Measurements from ENCODE around the gene NRIP1.
"Not testable (repeated sequence)": the region's sequence is repeated elsewhere in the genome, so short reads cannot be mapped to it uniquely, and the experiment has no call there.

NRIP1 gene

DNA sequence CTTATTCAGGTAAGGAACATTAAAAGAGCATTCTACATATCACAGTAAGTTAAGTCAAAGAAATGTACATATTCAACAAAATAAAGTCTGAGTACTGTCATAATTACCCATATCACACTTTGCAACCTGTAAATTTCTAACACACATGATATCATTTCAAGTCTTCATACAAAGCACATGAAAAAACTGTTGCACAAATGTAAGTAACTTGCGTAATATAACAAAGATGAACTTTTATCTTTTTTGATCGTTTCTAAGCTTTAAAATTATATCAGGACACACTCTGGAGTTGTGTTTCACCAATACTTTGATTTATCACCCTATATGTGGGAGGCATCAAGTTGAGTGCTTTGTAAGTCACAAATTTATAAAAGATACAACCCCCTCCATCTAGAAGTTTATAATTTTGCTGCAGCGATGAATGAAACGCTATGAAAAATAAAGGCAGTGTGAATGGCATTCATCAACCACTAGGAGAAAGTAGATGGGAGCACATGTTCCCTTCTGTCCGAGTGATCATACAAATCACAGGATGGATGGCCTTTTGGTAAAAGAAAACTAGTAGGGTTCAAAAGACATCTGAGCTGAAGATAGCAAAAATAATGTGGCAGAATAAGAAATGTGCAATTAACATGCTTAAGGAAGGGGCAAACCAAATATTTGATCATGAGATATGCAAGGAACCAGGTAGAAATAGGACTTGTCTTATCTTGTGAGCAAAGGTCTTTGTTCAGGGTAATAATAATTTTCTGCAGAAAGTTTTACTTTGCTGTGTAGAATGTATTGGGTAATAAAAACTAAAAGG is 27.5 kb downstream of the NRIP1 start:
- DNase-seq: no peak

DNA sequence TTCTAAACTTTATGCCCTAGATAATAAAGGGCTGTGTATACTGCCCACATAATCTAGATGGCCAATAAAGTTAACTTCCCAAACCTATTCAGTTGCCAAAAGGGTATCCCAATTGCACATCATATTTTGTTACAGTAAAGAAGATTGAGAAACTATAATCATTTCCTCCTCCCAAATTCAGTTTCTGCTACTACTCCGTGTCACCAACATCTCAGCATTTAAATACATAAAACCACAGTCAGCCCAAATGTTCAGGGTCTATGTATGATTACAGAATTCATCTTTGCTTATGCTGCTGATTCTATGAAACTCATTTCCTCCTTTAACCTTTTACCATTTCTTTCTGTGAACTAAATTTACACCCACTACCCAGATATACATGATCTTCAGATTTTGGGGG is 28.6 kb downstream of the NRIP1 start:
- no peak for DNase-seq

DNA sequence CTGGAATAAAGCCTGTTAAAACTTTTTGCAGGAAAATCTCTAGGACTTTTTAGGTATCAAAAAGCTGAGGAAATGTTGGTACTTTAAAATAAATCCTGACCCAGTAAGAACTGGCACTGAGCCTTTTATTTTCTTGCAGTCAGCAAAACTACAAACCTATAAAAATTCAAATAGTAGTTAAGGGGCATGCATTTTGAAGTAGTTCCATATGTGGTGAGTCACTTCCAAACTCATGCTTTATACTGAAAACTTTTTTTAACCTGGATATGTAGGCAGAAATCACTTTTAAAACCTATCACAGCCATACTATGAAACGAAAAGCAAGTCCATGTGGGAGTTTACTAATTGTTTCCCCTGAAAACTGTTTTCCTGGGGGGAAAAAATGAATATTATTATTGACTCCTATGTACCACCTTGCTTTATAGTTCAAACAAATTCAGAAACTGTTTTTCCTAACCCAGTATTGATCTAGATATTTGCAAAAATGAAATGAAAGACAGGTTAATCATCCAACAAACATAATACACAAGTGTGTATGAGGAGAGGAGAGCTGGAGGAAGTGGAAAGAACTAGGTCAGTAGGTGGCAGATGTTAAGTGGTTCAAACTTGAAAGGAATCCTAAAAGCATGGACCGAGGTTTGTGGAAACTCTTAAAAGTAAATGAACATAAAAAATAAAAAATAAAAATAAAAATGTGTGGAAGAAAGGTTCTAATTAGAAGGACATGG is 30.5 kb downstream of the NRIP1 start:
- no peak for DNase-seq

DNA sequence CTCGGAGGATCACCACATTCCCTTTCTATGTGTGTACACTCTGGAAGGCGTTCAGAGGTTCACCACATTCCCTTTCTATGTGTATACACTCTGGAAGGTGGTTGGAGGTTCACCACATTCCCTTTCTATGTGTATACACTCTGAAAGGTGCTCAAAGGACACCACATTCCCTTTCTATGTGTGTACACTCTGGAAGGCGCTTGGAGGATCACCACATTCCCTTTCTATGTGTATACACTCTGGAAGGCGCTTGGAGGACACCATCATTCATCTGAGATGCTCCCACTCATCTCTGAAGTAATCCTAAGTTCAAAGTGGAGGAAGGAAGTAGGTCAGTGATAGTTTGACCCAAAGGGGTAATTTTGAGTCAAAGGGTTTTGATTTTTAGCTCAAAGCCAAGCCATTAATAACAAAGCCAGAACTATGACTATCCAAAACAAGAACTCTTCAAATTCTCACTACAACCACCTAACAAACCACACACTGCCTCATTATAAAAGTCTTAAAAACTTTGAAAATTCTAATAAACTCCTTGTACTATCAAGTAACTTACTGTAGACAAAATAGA is 32.9 kb downstream of the NRIP1 start:
- DNase-seq: no peak

DNA sequence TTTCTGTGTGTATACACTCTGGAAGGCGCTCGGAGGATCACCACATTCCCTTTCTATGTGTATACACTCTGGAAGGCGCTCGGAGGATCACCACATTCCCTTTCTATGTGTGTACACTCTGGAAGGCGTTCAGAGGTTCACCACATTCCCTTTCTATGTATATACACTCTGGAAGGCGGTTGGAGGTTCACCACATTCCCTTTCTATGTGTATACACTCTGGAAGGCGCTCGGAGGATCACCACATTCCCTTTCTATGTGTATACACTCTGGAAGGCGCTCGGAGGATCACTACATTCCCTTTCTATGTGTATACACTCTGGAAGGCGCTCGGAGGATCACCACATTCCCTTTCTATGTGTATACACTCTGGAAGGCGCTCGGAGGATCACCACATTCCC is 33.4 kb downstream of the NRIP1 start:
- DNase-seq: not testable (repeated sequence)

DNA sequence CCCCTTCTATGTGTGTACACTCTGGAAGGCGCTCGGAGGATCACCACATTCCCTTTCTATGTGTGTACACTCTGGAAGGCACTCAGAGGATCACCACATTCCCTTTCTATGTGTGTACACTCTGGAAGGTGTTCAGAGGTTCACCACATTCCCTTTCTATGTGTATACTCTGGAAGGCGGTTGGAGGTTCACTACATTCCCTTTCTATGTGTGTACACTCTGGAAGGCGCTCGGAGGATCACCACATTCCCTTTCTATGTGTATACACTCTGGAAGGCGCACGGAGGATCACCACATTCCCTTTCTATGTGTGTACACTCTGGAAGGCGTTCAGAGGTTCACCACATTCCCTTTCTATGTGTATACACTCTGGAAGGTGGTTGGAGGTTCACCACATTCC is 33.9 kb downstream of the NRIP1 start:
- not testable (repeated sequence) for DNase-seq

DNA sequence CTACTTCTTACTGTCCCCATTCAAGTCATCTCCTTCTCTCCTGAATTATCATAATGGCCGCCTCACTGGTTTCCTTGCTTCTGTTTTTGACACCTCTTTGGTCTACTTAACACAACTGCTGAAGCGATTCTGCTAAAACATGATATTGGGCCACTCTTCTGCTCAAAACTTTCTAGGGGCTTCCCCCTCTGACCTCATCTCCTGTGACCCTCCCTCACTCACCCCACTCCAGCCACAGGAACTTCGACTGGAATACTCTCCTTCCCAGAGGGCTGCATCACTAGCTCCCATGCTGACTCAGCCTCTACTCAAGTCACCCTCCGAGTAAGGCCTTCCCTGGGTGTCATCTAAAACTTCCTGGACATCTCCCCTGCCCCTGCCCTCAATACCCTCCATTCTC is 35.7 kb downstream of the NRIP1 start:
- DNase-seq: no peak

DNA sequence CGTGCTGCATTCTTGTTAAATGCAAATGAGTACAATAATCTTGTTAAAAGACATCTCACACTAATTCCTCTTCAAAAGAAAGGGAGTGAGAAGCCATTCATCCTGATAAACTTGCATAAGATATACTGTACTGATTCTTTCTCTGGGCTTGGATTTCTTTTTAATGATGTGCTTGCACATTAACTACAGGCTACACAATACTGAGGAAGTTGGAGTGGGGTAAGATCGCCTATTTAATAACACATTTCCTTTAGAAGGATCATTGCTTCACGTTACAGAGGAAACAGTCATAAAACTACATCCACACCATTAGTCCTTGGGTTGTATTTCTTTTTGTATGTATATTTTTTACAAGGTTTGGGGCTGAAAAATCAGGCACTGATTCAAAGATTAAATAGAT is 36.6 kb downstream of the NRIP1 start:
- DNase-seq: no peak

DNA sequence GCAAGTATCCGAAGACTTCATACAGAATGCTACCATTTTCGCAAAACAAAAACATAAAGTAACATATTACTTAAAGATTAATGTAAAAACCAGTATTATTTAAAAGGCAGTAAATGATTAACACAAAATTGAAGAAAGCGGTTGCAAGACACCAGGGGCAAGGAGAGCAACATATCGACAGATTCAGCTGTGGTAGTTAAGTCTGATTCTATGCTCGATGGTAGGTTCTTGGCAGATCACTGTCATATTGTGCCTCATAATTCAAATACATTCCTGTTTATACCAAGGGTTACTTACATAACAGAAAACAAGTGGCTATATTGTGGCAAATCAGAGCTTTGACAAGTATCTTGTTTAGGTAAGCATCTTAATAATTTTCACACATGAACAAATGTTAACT is 37.7 kb downstream of the NRIP1 start:
- no peak for DNase-seq

DNA sequence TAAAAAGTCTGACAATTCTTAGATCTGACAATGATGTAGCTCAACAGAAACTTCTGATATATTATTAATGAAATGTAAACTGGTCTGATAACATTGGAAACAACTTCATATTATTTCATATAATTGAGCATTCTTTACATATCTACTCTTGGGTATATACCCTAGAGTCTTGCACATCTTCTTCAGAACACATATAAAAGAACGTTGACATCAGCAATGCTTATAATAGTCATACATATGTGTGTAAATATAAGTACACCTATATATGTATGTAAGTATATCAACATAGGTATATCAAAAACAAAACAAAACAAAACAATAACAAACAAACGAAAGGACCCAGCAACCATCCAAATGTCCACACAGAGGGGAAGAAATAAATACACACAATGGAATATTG is 38.4 kb downstream of the NRIP1 start:
- no peak for DNase-seq

DNA sequence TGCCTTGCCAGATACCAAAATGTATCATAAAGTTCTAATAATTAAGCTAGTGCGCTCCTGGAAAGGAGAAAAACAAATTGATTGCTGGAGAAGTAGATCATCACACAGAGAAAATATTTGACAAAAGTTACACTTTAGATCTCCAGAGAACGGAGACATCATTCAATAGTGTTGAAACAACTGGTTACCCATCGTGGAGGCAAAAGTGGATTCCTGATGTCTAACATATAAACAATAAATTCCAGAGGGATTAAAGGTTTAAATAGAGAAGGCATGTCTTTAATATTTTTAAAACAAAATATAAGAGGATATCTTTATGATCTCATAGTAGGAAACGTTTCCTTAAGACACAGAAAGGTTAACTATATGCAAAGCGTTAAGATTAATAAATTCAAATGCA is 41.0 kb downstream of the NRIP1 start:
- no peak for DNase-seq

DNA sequence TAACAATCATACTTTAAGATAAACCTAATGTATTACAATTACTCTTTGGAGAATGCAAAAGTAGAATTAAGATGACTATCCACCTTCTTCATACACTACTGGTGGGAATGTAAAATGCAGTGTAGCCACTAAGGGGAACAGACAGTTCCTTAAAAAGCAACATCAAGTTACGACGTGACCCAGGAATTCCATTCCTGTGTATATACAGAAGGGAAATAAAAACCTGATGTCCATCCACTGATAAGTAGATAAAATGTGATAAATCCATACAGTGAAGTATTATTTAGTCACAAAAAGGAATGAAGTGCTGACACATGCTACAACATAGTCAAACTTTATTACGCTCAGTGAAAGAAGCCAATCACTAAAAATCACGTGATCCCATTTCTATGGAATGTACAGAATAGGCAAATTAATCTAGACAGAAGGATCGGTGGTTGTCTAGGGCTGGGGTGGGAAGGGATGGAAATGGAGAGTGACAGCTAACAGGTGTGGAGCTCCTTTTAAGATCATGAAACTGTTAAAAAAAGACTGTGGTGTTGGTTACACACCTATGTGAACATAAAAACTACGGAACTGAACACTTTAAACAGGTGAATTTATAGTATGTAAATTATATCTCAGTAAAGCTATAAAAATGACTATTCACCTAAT is 42.1 kb downstream of the NRIP1 start:
- no peak for DNase-seq

DNA sequence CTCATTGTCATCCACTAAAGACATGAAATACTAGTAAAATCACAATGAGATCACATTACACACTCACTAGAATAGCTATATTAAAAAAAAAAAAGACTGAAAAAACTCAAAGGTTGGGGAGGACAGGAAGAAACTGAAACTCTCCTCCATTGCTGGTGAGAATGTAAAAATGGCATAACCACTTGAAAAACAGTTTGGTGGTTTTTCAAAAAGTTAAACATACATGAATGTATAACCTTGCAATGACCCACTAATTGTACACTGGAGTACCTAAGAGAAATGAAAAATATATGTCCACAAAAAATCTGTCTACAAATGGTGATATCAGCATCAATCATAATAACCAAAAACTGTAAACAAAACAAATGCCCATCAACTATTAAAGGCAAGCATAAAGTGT is 44.0 kb downstream of the NRIP1 start:
- DNase-seq: no peak

DNA sequence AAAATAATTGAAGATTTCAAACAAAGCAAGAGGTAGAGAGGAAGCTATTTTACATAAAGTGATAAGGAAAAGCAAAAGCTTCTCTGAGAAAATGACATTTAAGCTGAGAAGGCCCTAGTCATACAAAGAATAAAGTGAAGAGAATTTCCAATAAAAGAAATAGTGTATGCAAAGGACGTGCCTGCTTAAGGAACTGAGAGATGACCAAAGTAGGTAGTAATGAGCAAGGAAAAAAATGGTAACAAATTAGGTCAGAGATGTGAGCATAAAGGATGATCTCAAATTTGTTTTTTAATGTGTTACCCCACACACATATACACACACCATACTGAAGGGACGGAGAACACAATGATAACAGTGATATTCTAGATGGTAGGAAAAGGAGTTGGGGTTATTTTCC is 46.4 kb downstream of the NRIP1 start:
- DNase-seq: no peak

DNA sequence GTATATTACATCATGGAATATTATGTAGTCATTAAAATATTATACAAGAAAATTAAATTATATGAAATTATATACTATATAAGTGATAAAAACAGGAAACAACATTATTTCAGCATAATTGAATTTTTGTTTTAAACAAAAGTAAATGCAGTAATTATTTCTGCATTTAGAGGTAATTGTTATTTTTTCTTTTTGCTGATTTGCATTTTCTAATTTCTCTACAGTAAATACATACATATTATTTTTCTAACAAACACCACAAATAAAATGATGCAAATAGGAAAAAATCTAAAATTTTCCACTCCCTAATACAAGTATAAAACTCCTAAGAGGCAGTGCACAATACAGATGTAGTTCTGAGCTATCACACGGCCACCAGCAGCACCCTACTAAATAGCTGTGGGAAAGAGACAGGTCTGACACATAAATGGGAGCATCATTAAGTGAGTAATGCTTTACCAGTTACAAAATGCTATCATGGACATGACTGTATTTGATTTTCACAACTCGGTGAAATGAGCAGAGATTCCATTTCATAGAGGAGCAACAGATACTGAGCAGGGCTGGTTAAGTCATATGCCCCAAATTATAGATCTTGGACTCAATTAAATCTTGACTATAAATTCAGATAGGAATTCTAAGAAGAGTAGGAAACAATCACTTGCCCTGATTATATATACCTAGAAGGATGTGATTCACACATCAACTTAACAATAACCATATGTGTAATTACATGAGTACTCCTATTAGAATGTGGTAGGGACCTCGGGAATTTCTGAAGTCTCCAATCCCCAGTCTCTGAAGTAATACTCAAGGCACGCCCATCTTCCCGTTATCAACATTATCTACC is 49.0 kb downstream of the NRIP1 start:
- no peak for DNase-seq

DNA sequence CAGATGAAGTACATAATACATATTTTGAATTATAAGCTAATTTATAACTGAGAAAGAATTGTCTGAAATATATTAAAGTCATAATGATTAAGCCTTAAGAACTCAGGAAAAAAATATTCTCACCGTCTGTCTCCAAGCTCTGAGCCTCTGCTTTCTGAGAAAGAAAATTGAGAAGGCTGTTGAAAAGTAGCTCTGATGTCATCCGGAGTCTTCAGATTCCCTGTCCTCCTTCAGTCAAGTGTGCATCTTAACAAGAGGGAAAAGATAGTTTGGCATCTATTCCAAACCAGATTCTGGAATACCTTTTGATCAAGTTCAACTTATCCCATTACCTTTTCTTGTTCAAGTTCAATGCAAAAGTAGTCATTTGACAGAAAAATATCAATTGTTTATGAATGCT is 50.6 kb downstream of the NRIP1 start:
- DNase-seq: no peak

DNA sequence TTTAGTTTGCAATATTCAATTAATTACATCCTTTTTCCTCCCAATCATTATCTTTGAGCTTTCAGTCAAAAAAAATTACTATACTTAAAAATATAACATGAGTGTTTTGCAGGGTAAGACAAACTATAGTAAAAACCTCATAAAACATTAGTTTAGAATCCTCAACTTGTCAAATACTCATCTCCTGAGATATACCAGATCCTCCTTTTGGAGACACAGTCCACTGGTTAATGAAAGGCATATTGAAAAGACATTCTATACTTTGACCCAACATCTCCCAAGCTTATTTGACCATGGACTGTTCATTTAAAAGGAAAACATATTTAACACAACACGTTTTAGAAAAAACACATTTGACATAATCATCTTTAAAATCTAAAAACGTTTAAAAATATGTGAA is 52.8 kb downstream of the NRIP1 start:
- DNase-seq: no peak

DNA sequence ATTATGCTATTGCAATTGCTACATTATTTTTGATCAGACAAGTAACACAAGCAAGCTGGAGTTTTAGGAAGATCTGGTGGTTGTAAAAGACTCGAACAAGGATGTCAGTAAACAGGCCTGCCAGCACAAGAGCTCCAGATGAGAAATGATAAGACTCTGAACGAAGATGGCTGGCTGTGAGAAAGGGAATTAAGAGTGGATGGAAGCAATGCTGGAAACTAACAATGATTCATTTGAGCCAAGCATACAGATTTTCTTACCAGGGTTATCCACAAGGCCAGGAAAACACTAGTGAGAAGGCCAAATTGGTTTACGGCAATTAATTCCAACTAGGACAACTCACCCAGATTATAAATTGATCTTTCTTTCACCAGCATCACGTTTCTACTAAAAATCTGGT is 54.2 kb downstream of the NRIP1 start:
- no peak for DNase-seq

DNA sequence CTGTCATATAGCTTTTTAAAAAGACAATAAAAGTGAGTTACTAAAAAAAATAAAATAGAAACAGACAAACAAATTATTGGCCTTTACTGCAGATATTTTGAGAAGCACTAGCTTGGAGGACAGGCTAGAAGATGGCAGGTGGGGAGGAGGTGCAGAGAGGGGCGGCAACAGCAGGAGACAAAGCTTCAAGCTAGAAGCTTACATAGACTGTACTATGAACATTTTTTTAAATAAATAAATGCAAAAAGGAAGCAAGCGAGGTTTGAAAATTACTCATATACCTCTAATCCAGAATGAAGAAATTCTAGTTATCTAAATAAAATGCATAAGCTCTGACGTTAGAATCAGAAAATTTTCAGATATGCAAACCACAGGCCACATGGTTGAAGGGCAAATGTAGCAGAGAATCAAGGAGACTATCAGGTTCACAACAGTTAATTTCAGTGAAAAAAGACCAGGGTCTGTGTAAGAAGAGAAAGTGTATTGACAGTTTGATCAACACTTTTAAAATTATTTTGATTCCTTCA is 54.9 kb downstream of the NRIP1 start:
- no peak for DNase-seq

DNA sequence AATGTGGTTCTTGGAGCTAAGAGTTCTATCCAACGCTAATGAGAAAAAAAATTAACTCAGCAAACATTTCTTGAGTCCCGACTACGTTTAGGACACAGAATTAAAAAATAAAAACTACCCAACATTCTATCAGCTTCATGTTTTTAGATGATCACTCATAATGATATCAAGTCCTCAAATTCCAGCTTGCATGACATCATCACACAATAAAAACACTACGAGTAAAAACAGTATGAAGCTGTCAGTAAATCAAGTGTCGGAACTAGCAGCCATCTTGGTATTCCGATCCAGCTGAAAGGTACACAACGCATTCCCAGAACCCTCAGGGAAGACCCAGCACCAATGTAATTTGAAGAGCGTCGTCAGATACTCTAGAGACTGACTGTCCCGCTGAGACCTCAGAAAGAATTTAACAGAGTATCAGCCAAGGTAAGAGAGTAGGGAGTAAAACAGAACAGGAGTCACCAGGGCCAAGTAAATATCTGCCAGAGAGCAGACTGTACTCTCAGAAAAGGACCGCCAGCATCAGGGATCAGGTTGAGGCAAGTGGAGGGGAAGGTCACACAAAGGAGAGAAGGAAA is 57.0 kb downstream of the NRIP1 start:
- DNase-seq: no peak

DNA sequence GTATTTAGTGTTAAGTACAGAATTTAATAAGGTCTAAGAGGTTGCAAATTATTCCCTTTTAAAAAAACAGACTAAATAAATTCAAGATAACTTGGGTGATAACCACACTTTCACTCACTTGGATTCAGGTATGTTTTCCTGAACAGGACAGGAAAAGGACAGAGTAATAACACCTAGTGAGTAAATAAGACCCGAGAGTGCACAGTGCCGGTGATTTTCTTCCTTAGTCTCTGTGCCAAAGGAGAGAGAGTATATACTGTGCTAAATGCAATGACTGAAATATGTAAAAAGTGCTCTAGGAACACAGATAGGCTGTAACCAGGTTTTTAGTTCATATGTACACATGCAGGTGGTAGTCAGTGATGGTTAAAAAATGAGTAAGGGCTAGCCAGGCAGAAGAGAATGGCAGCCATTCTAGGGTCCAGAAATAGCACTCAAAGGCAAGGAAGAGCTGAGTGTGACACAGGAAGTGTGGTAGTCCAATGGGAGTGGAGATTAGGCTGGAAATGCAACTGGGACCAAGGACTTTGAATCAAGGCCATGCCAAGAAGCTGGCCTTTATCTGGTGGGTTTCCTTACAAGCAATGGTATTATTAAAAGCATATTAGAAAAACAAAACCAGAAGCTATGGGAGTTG is 58.1 kb downstream of the NRIP1 start:
- DNase-seq: no peak

DNA sequence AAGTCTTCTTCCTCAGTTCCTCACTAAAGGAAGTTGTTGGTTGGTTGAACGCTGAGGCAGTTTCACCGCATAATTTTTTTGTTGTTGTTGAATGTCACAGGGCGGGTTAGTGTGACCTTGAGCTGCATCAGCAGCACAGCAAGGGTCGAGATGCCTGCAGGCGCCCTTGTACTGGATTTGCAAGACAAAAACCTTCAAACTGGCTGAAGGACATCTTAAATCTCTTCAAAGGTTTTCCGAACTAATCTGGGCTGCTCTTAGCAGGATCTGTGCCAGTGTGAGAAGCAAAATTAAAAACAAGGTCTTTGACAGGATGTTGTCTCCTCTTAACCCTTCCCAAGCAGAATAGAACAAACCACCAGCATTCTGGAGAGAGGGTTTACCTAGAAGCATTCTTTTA is 59.4 kb downstream of the NRIP1 start:
- peak; percentile 5 for DNase-seq

Data from CD4-positive, alpha-beta T cell treated with Interleukin-4 for 4 hours (primary cell).